Testis (tissue), 3 donors: ENCODE data around the gene MAP1LC3B2. TPM values are rescaled to one million over a fixed set of nuclear protein-coding genes. Genes with fewer than 3 reads are reported as not detected.

ENCODE experiments used
- DNase-seq: peaks from one replicate; pipeline ENCODE4 v3.0.0-alpha.2; 2019
- H3K27ac ChIP-seq, 2 donors: fragments of 200-600 bp; sonication (generic); one replicate each; pipeline ENCODE4 v1.5.1; 2019
- H3K27me3 ChIP-seq: fragments of 200-600 bp; sonication (generic); one replicate; pipeline ENCODE4 v1.5.1; 2019
- H3K36me3 ChIP-seq: fragments of 200-600 bp; sonication (generic); one replicate; pipeline ENCODE4 v1.5.1; 2017; ENCODE audit warnings: low read depth; ENCODE audit errors: missing control alignments
- H3K4me1 ChIP-seq: fragments of 200-600 bp; sonication (generic); one replicate; pipeline ENCODE4 v1.5.1; 2019
- H3K4me3 ChIP-seq, 2 donors: fragments of 200-600 bp; sonication (generic); one replicate each; pipeline ENCODE4 v1.5.1; 2017 to 2019
- H3K9me3 ChIP-seq: fragments of 200-600 bp; sonication (generic); one replicate; pipeline ENCODE4 v1.5.1; 2017
- POLR2A ChIP-seq: fragments of 450-650 bp; IDR thresholded peaks from one replicate; pipeline ENCODE4 v1.6.1; 2017; ENCODE audit warnings: antibody characterized with exemption, mild to moderate bottlenecking, moderate library complexity
- WGBS, 2 donors: methylation state at CpG; one replicate each; pipeline ENCODE4 v1.1.5; 2018; 5-methylcytosine and 5-hydroxymethylcytosine counted together
- intact Hi-C: fragments of 100-400 bp; cut with DNase I; formaldehyde crosslinking; loops from one replicate; pipeline ENCODE4 v1.15.1; 2023; ENCODE audit warnings: low total_unique reads
- polyA plus RNA-seq: library from polyadenylated mRNA; stranded (reverse); fragments of 350-450 nt; fragmentation: Illumina TruSeq; extraction: RNeasy Lipid Tissue Mini Kit (QIAGEN cat#74804); gene quantifications from one replicate; pipeline ENCODE4 v1.2.3, GENCODE V29; 2014; ENCODE audit warnings: low read depth, low replicate concordance; ENCODE audit not compliant: insufficient read depth
- total RNA-seq, 2 donors: library from RNA; depleted of rRNA; stranded (reverse); fragments of >200 nt; gene quantifications; one replicate each; pipeline ENCODE4 v1.2.3, GENCODE V29; 2016
- TF ChIP-seq, protein P1 (sequence below), 3 experiments: fragments of 450-650 bp in 2 of 3; fragments of 200-600 bp in 1 of 3; sonication (generic) in 1 of 3; IDR thresholded peaks; one replicate each; pipeline ENCODE4 v1.5.1; 2016 to 2019; ENCODE audit warnings: antibody characterized with exemption in 3 of 3, mild to moderate bottlenecking in 2 of 3, moderate library complexity in 1 of 3

The MAP1LC3B2 gene
- total and polyA plus RNA-seq, 3 donors from 2014 or later: 1.0 to 2.1 (median 1.5) TPM

DNA sequence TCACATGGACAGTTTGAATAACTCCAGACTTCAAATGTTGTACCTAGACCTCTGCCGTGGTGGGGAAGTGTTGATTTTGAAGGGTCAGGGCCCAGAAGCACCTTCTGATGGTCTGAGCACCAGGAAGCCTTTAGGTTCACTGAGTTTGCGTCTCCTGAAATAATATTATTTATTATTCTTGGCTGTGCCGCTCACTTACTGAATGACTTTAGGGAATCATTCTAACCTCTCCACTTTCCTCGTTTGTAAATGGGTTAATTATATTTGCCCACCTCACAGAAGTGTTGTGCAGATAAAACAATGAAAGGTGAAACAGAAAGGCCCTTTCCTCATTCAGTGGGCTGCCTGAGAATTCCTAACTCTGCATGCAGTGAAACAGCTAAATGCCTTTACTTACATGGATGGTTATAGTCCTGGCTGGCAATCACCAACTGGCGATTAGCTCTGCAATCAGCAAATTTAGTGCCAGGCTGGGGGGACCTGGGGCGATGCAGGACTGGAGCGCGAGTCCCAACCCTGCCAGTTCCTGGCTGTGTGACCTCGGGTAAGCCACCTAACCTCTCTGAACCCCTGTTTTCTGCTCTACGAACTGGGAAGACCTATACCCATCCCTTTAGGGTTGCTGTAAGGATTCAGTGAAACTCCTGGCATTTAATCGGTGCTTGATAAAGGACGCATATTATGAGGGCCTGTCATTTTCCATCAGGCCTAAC is 57.5 kb downstream of the MAP1LC3B2 start:
- WGBS, 2 donors: 81 to 90% methylated on average over 12 of the region's 12 CpGs
- Histone ChIP-seq H3K4me3 (no peak overlapping the region), H3K9me3 (no peaks in the 10 kb centered on the region), H3K27me3 (no peaks in the 10 kb centered on the region), H3K27ac (no peak overlapping the region), H3K36me3 (no peaks in the 10 kb centered on the region), H3K4me1 (no peaks in the 10 kb centered on the region)
- no peak for DNase-seq
- TF ChIP-seq, protein P1, sequence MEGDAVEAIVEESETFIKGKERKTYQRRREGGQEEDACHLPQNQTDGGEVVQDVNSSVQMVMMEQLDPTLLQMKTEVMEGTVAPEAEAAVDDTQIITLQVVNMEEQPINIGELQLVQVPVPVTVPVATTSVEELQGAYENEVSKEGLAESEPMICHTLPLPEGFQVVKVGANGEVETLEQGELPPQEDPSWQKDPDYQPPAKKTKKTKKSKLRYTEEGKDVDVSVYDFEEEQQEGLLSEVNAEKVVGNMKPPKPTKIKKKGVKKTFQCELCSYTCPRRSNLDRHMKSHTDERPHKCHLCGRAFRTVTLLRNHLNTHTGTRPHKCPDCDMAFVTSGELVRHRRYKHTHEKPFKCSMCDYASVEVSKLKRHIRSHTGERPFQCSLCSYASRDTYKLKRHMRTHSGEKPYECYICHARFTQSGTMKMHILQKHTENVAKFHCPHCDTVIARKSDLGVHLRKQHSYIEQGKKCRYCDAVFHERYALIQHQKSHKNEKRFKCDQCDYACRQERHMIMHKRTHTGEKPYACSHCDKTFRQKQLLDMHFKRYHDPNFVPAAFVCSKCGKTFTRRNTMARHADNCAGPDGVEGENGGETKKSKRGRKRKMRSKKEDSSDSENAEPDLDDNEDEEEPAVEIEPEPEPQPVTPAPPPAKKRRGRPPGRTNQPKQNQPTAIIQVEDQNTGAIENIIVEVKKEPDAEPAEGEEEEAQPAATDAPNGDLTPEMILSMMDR (IDR thresholded peaks at IDR 0.05): no peak
- TF ChIP-seq POLR2A: no peak
- intact Hi-C loops: no loop called here

- Histone ChIP-seq H3K4me1 (no peaks in the 10 kb centered on the region), H3K27me3 (no peaks in the 10 kb centered on the region), H3K4me3 (no peak overlapping the region), H3K9me3 (no peaks in the 10 kb centered on the region), H3K27ac (no peak overlapping the region), H3K36me3 (no peaks in the 10 kb centered on the region)
- intact Hi-C loops: no loop called here
- TF ChIP-seq, protein P1 (IDR thresholded peaks at IDR 0.05): no peak
- no peak for TF ChIP-seq POLR2A
- 87 to 91% methylated on average over 3 of the region's 3 CpGs for WGBS, 2 donors
- no peak for DNase-seq
Observed at GRCh38 chr12:116619246-116619645, 60.1 kb downstream of the MAP1LC3B2 start.

GRCh38 chr12:116620124-116620491 is 60.9 kb downstream of the MAP1LC3B2 start:
- intact Hi-C loops: no loop called here
- no peaks in the 10 kb centered on the region for H3K9me3 ChIP-seq
- no peaks in the 10 kb centered on the region for H3K27me3 ChIP-seq
- no peak overlapping the region for H3K27ac ChIP-seq
- H3K4me1 ChIP-seq: no peaks in the 10 kb centered on the region
- TF ChIP-seq, protein P1 (IDR thresholded peaks at IDR 0.05): no peak
- TF ChIP-seq POLR2A: no peak
- H3K4me3 ChIP-seq: no peak overlapping the region
- no peaks in the 10 kb centered on the region for H3K36me3 ChIP-seq
- WGBS, 2 donors: 81% methylated on average over 3 of the region's 3 CpGs
- DNase-seq: no peak

DNA sequence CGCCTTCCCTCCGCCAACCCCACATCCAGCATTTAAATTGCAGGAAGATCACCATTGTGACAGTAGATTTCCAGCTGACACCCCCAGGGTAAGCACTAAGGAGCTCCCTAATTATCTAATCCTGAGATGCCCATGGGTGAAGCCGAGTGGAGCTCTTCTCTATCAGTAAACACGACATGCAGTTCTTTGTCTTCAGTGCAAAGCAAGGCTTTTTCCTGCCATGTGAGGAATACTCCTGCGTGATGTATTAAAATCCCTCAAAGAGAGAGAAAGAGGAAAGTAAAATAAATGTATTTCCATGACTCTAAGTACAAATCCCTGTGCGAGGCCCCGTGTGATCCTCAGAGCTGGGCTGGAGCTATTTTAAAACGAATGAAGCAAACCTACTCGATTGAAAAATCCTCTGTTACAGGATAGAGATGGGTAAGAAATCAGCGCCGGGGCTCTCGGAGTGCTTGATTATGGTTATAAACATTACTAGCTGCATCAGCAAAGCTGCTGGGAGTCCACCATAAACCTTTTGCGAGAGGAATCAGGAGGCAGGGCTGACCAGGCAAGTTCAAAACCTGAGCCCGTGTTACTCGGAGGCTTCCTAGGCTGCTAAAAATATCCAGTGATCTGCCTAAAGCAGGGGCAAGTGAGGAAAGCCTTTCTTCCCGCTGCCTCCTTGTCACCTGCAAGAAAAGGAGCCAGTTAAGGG is 61.5 kb downstream of the MAP1LC3B2 start:
- TF ChIP-seq POLR2A: no peak
- TF ChIP-seq, protein P1 (IDR thresholded peaks at IDR 0.05): no peak
- Histone ChIP-seq H3K9me3 (no peaks in the 10 kb centered on the region), H3K4me3 (no peak overlapping the region), H3K4me1 (no peaks in the 10 kb centered on the region), H3K36me3 (no peaks in the 10 kb centered on the region), H3K27ac (no peak overlapping the region), H3K27me3 (no peaks in the 10 kb centered on the region)
- intact Hi-C loops: no loop called here
- DNase-seq: no peak
- WGBS, 2 donors: 56% methylated on average over 16 of the region's 16 CpGs
